K562 (cell line): ENCODE measurements around the gene ATXN1.
"Not testable (repeated sequence)": the region's sequence is repeated elsewhere in the genome, so short reads cannot be mapped to it uniquely, and the experiment has no call there.

Experiments
- CREB1 ChIP-seq, 2 experiments: sonication (generic) in 1 of 2; formaldehyde crosslinking in 1 of 2; IDR thresholded peaks; 2 replicates each; pipeline versions ENCODE4 v1.6.1 to v1.8.0; 2012 to 2022; ENCODE audit warnings: inconsistent platforms in 1 of 2, mild to moderate bottlenecking in 1 of 2, missing genetic modification reagents in 1 of 2, moderate library complexity in 1 of 2
- EHMT2 ChIP-seq: fragments of 450-650 bp; IDR thresholded peaks from 2 replicates; pipeline ENCODE4 v1.6.1; 2018; ENCODE audit warnings: antibody characterized with exemption
- ILK ChIP-seq: fragments of 450-650 bp; IDR thresholded peaks from 2 replicates; pipeline ENCODE4 v1.6.1; 2016; ENCODE audit warnings: missing genetic modification characterization, low read depth, mild to moderate bottlenecking, missing compliant biosample characterization, moderate library complexity, borderline replicate concordance
- SMC3 ChIP-seq: conservative IDR thresholded peaks from 2 replicates; pipeline ENCODE4 v1.6.1; 2011; ENCODE audit warnings: low read depth, low read length, improper control_type of control experiment; ENCODE audit not compliant: insufficient read depth
- ZBED1 ChIP-seq: IDR thresholded peaks from 2 replicates; pipeline ENCODE4 v1.6.1; 2014
- ZNF707 ChIP-seq: fragments of 250-450 bp; sonication (Bioruptor Pico); conservative IDR thresholded peaks from 2 replicates; pipeline ENCODE4 v1.8.0; 2022; ENCODE audit warnings: inconsistent platforms, mild to moderate bottlenecking, moderate library complexity

DNA sequence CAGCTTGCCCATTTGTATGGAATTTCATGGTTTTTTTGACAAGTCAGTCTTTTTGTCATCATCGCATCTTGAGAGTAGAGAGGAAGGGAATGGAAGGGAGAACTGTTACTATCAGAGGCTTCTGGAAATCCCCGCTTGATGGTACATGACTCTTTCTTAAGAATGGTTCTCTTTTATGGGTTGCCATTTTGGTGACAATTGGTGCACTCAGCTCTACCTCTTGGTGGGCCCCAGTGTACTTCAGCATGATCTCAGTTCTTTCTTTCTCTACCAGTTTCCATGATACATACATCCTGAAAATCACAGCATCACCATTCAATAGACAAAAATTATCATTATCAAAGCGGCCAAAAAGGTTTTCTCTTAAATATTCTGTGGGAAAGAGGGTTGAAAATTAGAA lies 147.1 kb downstream of the ATXN1 start:
- not testable (repeated sequence) for TF ChIP-seq CREB1 (IDR thresholded peaks at IDR 0.05); CREB1 (CRISPR knock-in tag; IDR thresholded peaks at IDR 0.05); EHMT2; SMC3; ZBED1; ILK; ZNF707 (CRISPR knock-in tag)
